HG03135 (cell line): ENCODE results near the gene PPP1R1B.
A peak's percentile ranks its signal among the peaks of the same experiment; 100 is the strongest.

Source experiments
- ATAC-seq: cut with Tn5 transposase; IDR thresholded peaks from one replicate; pipeline ENCODE4 v1.9.1; 2021; ENCODE audit warnings: mild to moderate bottlenecking, moderate library complexity; ENCODE audit not compliant: unreplicated experiment

Gene PPP1R1B

DNA sequence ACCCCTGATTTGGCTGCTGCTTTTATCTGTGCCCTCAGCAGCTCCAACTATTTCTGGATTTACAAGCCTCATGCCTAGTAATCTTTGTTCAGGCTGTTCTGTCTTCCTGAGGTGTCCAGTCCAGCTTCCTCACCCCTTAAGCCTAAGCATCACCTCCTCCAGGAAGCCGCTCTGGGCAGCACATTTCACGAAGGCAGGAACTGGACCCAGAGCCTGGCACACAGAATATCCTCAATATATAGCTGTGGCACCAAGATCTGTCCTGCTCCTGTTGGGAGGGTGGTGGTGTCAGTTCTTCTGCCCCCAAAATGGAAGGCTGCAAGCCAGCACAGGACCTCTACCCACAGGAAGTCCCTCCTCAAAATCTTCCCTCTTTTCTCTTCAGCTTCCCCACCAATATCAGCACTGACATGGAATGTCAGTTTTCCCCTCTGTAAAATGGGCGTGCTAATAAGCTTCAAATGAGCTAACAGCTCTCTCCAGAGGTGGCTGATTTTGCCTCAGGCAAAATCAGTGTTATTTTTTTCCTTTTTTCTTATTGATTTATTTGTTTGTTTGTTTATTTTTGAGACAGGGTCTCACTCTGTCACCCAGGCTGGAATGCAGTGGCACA lies 12.1 kb upstream of the PPP1R1B start:
- no peak for ATAC-seq

DNA sequence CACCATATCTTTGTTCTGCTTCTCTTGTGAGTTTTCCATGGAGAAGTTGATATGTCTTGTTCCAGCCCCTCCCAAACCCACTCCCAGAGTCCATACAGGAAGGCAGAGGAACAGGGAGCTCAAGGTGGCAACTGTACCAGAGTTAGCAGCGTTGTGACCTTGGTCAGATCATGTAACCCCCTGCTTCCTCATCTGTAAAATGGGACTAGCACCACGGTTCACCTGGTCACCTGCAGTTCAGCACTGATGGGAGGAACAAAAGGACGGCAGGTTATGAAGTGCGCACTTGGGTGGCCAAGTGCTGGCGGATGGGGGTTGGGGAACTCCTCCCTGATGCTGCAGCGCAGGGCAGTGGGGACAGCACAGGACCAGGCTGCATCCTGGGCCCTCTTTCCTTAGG lies 11.3 kb upstream of the PPP1R1B start:
- no peak for ATAC-seq

DNA sequence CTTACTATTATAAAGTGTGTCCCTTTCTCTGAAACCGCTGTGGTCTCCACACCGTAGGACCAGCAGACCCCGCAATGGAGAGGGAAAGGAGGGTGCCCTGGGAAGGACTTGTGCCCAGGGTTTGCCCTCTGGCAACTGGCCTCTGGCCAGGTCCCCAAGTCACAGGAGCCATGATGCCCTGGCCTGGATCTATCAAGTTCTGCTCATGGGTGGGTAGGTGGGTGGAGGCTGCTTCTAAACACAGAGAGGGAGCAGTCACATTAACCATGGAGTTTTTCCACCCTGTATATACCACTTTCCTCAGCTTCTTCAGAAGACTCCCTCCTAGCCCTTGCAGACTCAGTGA lies 9.7 kb upstream of the PPP1R1B start:
- ATAC-seq = no peak

DNA sequence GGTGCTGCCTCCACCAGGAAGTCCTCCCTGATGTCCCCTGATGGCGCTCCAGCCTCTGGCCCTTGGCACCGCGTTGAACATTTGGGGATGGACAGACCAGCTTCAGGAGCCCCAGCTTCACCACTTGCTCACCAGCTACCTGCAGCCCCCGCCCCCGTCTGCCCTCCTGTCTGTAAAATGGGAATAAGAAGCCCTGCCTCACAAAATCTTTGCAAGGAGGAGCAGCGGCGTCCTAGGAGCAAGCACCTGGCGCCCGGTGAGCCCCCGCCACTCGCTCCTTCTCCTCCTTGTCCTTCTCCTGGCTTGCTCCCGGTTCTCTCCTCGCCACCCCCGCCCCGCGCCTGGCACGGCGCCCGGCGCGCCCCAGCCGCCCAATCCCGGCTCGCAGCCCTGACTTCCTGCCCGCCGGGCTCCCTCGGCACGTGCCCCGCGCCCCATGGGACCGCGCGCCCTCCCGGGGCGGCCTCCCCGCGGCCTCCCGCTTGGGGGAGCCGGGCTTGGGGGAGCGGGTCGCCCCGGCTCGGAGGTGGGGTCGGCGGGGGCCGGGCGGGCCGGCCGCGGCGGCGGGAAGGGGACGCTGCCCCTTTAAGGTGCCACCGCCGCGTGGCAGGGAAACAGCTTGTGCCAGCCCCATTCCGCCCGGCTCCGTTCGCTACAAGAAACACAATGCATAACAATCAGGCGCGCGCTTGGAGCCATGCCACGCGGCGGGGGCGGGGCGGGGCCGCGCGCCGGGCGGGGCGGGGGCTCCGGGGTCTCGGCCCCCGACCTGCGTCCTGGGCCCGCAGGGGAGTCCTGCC lies 9.1 kb upstream of the PPP1R1B start:
- ATAC-seq = no peak

DNA sequence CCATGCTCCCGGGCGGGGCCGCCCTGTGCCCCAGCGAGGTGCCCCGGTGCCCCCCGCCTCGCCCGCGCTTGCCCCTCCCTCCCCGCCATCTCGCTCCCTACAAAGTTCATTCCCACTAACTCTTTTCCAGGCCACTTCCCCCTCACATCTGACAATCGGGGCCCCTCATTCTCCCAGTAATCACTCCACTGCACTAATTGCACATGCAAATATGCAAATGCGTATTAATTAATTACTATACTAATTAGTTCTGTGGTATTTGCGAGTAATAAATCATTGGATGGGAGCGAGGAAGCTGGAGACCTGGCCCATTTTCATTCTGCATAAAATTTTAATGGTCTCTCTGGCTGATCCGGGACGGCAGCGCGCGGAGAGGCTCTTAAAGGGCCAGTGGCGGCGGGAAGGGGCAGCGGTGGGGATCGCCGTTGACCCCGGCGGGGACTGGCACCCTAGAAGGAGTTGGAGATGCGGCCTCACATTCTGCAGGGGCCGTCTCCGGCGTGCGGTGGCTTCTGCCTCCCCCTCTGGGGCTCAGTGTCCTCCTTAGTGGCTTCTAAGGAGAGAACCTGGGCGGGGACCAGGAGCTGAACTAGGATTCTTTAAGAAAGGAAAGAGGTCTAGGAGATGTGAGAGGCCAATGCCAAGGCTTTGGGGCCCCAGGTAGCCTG lies 8.4 kb upstream of the PPP1R1B start:
- ATAC-seq = no peak

DNA sequence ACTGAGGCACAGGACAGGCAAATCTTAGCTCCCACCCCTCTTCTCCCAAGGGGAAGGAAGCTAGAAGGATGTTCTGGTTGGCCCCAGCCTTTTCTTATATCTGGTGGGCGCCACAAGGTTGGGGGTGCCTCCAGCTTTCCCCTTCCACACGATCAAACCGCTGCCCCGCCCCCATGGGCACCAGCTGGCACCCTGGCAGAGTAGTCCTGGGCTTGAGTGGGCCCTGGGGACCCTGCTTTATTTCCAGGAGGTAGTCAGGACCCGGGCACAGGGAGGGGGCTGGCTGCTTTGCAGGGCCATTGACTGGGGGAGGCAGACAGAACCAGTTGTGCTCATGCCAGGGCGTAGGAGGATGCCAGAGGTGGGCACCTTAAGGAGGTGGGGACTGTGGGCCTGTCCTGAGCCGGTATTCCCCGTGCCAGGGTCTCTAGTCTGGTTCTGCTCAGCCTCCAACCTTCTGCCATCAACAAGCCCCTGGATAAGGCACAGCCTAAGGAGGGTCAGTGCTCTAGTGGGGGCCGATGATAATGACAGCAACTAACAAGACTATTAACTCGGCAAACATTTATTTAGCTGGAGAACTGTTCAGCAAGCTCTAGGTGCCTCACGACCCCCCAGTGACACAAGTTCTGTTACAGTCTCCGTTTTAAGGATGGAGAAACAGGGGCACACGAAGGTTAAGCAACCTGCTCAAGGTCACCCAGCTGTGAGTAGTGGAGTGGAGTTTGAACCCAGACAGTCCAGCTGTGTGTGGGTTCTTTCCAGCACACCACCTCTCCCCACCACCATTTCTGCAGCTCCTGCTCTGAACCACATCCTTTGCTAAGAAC lies 7.6 kb upstream of the PPP1R1B start:
- ATAC-seq = no peak

DNA sequence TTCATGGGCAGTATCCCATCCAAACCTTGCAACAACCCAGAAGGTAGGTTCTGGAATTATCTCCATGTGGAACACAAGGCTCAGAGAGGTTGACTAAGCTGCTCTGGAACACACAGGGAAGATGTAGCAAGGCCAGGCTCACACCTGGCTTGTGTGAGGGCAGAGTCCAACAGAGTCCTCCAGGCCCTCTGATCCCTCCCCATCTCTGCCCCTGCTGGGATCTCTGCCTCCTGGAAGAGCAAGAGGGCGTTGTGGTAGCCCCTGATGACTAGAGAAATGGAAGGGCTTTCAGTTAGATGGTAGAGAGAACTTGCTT lies 7.0 kb upstream of the PPP1R1B start:
- no peak for ATAC-seq

DNA sequence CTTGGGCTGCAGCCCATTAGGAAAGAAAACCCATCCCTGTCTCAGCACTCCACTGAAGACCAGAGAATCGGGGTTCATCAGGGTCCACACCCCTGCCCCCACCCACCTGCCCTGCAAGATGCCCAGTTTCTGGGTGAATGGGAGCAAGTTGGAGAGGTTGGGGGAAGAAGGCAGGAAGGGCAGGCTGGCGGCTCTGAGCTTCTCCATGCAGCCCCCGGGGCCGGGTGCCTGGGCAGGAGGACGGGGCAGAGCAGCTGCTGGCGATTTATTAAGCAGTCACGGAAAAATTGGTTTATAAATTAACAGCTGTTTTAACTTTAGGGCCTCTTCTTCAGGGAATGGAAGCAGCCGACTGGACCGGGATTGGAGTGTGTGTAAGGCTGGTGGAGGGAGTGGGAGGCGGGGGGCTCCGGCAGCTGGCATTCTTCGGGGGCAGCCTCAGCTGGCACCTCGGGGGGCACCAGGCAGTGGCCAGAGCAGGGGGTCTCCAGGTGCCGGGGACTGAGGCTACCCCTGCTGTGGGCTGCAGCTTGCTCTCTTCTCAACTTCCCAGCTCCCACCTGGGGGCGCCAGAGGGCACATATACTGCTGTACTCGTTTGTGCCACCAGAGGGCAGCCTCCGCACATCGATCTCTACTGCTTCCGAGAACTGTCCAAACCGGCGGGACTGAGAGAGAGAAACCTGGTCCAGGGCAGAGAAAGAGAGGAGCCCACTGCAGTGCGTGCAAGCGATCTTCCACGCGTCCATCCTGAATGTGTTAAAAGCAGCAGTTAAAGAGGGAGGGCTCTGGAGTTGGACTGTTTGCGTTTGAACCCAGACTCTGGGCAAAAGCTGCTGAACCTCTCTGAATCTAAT lies 5.0 kb upstream of the PPP1R1B start:
- ATAC-seq = no peak

DNA sequence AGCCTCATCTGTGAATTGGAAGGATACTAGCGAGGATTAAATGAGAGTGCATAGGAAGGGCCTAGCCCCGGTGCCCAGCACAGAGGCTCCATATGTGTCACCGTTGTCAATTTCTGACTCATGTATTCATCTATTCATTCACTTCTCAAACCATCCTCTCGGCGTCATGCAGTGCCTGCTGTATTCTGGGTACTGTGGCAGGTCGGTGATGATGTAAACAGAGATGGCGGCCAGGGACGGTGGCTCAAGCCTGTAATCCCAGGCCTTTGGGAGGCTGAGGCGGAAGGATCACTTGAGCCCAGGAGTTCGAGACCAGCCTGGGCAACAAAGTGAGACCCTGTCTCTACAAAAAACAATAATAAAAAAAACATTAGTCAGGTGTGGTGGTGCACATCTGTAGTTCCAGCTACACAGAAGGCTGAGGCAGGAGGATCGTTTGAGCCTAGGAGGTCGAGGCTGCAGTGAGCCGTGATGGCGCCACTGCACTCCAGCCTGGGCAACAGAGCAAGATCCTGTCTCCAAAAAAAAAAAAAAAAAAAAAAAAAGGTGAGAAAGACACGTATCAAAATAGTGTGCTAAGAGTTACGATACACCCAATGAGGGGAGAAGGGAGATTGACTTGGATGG lies 4.3 kb upstream of the PPP1R1B start:
- ATAC-seq = no peak

DNA sequence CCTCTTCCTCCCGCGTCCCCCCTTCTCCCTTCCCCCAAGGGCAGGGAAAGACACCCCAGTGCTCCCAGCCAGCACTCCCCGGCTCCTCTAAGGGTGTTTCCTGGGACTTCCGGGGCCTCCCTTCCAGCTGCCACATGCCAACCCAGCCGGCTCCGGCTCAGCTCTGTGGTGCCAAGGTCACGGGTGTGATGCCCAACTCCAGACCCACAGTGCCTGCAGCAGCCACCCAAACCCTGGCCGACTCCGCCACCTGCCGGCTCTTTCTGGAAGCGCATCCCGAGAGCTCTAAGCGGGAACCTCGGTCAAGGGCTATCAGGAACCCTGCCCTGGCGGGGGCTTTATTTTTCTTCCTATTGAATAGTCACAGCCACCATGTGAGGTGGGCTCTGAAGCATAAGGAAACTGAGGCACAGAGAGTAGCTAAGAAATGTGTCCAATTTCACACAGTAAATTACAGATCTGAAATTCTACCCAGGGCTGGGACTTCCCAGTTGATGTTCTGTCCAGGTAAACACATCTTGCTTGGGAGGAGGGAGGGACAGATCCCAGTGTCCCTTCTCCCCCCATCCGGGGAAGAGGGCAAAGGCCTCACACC lies 3.3 kb upstream of the PPP1R1B start:
- peak; percentile 56 for ATAC-seq

DNA sequence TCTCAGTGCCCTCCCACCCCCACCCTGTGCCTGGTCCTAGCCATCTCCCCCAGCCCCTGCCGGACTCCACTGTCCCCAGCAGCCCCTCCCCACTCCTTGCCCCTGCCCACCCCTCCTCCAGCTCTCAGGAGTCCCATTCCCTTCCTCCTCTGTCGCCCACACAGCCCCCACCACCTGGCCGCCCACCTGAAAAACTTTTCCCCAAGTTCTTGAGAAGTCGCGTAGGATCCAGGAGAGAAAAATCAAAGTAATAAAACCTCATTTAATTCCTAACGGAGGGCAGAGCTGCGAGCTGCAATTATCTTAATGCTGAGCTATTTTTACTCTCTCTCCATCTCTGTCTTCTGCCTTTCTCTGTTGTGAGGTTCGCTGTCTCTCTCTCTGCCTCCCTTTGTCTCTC lies 2.4 kb upstream of the PPP1R1B start:
- ATAC-seq = no peak

DNA sequence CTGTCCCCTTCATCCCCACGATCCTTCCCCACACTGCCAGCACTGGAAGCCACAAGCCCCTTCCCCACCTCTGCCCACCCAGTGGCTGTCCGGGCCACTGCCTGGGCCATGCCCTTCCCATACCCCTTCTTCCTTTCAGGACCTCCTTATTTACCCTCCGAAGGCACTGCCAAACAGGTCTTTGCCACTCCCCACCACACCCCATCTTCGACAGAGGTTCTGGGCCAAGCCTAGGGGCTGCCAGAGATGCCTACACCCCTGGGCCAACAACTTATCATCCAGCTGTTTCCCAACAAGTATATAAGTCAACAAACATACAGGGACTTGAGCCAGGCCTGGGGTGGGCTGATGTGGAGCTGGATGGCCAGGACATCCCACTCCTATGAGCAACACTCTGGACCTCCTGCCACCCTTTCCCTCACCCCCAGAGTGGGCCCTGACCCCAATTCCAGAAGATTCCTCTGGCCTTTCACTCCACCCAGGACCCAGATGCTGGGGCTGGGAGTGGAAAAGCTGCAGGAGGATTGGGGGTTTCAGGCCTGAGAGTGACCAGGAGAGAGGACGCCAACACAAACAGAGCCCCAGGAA lies 1.5 kb upstream of the PPP1R1B start:
- no peak for ATAC-seq

DNA sequence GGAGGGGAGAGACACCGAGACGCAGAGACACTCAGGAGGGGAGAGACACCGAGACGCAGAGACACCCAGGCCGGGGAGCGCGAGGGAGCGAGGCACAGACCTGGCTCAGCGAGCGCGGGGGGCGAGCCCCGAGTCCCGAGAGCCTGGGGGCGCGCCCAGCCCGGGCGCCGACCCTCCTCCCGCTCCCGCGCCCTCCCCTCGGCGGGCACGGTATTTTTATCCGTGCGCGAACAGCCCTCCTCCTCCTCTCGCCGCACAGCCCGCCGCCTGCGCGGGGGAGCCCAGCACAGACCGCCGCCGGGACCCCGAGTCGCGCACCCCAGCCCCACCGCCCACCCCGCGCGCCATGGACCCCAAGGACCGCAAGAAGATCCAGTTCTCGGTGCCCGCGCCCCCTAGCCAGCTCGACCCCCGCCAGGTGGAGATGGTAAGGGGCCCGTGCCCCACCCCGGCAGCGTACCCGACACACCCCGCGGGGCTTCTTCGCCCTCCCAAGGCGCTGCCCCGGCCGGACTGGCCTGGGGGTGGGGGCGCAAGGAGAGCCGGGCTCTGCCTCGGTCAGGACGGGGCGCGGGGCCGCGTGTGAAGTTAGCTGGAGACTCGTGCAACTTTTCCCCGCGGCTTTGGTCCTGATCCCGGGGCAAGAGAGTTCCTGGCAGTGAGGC lies 427 bp downstream of the PPP1R1B start:
- ATAC-seq = no peak

DNA sequence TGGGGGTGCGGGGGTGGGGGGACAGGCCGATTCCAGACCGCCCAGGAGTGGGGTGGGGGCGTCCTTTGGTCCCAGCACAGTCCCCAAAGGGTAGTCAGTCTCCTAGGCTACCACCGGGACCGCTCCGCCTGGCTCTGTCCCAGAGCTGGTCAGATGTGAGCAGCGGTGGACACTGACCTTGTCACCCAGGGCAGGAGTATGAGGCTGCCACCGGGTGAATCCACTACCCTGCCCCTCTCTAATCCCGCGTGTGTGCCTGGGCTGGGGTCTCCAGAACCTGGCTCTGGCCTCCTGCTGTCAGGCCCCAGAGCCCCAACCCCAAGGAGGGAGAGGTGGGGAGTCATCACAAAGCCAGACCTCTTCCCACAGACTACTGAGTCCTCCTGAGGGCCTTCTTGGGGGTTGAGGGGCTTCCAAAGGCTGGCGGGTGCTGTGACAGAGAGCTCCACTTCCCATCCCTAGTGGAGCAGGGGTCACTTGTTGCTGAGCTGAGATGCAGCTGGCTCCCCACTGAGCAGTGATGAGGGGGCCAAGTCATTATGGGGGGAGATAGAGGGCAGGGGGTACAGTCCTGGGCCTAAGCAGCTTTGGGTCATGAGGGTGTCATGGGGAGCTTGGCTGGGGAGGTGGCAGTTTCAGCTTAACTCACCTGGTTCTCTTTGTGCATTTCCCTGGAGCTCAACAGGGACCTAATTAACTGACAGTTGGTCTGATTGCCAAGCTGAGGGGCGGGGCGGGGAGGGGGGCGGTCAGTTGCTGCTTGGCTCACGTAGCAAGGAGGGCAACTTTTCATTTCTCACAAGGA lies 1.2 kb downstream of the PPP1R1B start:
- no peak for ATAC-seq

DNA sequence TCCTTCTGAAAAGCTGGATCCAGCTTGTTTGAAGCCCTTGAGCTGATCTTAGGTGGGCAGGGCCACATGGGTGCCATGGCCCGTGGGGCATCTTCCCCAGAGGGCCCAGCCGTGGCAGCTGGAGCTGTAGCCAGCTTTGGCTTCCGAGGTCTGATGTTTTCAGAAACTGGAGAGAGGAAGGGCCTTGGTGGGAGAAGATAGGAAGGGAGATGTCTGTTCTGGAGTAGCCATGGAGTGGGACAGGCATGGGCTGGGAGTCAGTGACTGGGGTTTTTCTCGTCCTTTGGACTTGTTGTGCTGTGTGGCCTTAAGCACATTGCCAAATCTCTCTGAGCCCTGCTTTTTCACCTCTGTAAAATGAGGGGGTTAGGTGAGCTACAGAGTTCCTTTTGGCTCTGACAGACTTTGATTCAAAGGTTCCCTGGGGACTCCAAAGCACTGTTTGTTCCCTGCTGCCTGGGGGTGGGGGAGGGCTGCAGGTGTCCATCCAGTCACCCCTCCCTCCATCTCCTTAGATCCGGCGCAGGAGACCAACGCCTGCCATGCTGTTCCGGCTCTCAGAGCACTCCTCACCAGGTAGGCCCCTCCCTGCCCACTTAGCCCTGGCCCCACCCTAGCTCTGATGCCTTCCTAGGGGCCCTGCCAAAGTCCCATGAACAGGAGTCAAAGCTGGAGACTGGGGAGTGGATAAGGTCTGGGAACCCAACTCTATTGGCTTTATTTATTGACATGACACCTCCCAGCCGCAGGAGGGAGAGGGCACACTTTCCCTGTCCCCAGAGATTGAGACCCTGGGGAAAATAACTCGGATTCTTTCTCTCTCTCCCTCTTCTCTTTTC lies 2.1 kb downstream of the PPP1R1B start:
- ATAC-seq = no peak

DNA sequence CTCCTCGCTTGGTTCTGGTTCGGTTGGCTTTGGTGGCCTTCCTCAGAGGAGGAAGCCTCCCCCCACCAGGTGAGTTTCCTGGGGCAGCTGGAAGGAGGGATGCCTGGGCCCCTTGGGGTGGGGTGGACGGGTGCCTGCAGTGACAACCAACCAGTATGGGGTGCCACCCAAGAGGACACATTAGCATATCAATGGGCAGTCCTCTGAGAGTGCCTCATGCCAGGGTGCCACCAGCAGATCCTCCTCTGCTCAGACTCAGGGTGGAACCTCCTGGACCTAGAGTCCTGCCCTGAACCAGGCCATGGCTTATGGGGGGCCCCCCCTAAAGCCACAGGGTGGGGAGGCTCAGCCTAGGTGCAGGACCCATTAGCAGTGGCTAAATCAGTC lies 2.7 kb downstream of the PPP1R1B start:
- ATAC-seq = no peak

DNA sequence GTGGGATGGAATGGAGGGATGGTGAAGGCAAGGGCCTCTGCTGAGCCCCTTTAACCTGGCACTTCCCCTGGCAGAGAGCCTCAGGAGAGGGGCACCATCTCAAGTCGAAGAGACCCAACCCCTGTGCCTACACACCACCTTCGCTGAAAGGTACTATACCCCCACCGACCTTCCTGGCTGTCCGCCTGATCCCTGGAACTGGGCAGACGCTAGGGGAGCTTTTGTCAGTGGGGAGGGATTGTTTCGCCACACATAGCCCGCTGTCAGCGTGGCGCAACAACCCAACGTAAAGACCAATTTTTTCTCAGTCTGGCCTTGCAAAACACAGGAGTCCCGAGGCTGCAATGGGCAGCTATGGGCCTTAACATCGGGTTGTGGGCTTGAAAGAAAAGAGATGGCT lies 3.1 kb downstream of the PPP1R1B start:
- ATAC-seq = no peak
